H1 (cell line): ENCODE results near the gene RBP3. TPM values are rescaled to one million over a fixed set of nuclear protein-coding genes. Genes with fewer than 3 reads are reported as not detected.

Experiments
- CTCF ChIA-PET: fragments of 300-600 bp; sonication (Branson Sonifier 250); formaldehyde crosslinking; loops from one replicate; lab custom pipeline; 2021; ENCODE audit not compliant: partially characterized antibody; lab: Charles Lee
- POLR2A ChIA-PET: fragments of 300-600 bp; sonication (Branson Sonifier 250); formaldehyde crosslinking; loops from one replicate; lab custom pipeline; 2021; ENCODE audit warnings: inconsistent platforms; ENCODE audit not compliant: partially characterized antibody; lab: Charles Lee
- DNase-seq, 2 experiments: peaks; one replicate each; pipeline versions ENCODE4 v3.0.0 to v3.0.0-alpha.2; 2010 to 2022; ENCODE audit warnings: low spot score in 2 of 2, low read depth in 1 of 2, mixed read lengths in 1 of 2
- FAIRE-seq: peaks from 2 replicates; lab custom pipeline; 2011; peaks lifted over from hg19 to GRCh38; lab: Jason Lieb, UNC
- H2AFZ ChIP-seq: 2 replicates; pipeline ENCODE4 v1.8.1; 2012; ENCODE audit warnings: low read length, inconsistent platforms
- H2AK5ac ChIP-seq: 2 replicates; pipeline ENCODE4 v1.6.1; 2013; ENCODE audit warnings: low read depth, low read length
- H2BK120ac ChIP-seq: replicated peaks from 2 replicates; pipeline ENCODE3; 2013; ENCODE audit warnings: low read depth, low read length, inconsistent platforms
- H2BK12ac ChIP-seq: 2 replicates; pipeline ENCODE4 v1.6.1; 2013; ENCODE audit warnings: low read depth, low read length
- H2BK15ac ChIP-seq: 2 replicates; pipeline ENCODE4 v1.6.1; 2013; ENCODE audit warnings: low read length
- H2BK20ac ChIP-seq: 2 replicates; pipeline ENCODE4 v1.6.1; 2013; ENCODE audit warnings: low read length
- H2BK5ac ChIP-seq: 2 replicates; pipeline ENCODE4 v1.6.1; 2013; ENCODE audit warnings: low read depth, low read length
- H3K14ac ChIP-seq: 2 replicates; pipeline ENCODE4 v1.6.1; 2013; ENCODE audit warnings: inconsistent platforms; ENCODE audit not compliant: insufficient read length
- H3K18ac ChIP-seq: 2 replicates; pipeline ENCODE4 v1.6.1; 2013; ENCODE audit warnings: low read length; ENCODE audit errors: extremely low read depth
- H3K23ac ChIP-seq: 2 replicates; pipeline ENCODE4 v1.6.1; 2013; ENCODE audit warnings: inconsistent platforms; ENCODE audit not compliant: insufficient read length
- H3K23me2 ChIP-seq: 2 replicates; pipeline ENCODE4 v1.6.1; 2013; ENCODE audit warnings: low read depth, low read length
- H3K27ac ChIP-seq: 2 replicates; pipeline ENCODE4 v1.6.1; 2011; ENCODE audit warnings: low read depth, low read length, inconsistent platforms
- H3K27me3 ChIP-seq, 4 experiments: replicated peaks in 1 of 4; 1 replicate in 1 of 4; 2 replicates in 3 of 4; pipeline versions ENCODE4 v1.6.1 to v1.8.1; 2011 to 2013; ENCODE audit warnings: low read length in 3 of 4, mild to moderate bottlenecking in 3 of 4, inconsistent platforms in 2 of 4, mixed read lengths in 2 of 4, moderate library complexity in 1 of 4; ENCODE audit not compliant: control insufficient read depth in 3 of 4, insufficient read depth in 3 of 4; ENCODE audit errors: extremely low read depth in 1 of 4
- H3K36me3 ChIP-seq, 4 experiments: 2 replicates each; pipeline versions ENCODE4 v1.6.1 to v1.8.1; 2011 to 2013; ENCODE audit warnings: mild to moderate bottlenecking in 4 of 4, low read length in 3 of 4, moderate library complexity in 2 of 4, control low read depth in 1 of 4, inconsistent platforms in 1 of 4; ENCODE audit not compliant: insufficient read depth in 4 of 4, control insufficient read depth in 2 of 4
- H3K4ac ChIP-seq: replicated peaks from 2 replicates; pipeline ENCODE3; 2013; ENCODE audit warnings: low read length, low read depth, mixed read lengths, inconsistent platforms; ENCODE audit not compliant: insufficient read length
- H3K4me1 ChIP-seq, 4 experiments: replicated peaks in 1 of 4; 1 replicate in 1 of 4; 2 replicates in 3 of 4; pipeline versions ENCODE4 v1.6.1 to v1.8.1; 2011 to 2013; ENCODE audit warnings: low read length in 3 of 4, inconsistent platforms in 2 of 4, mixed read lengths in 1 of 4; ENCODE audit not compliant: insufficient read depth in 4 of 4, control insufficient read depth in 3 of 4
- H3K4me2 ChIP-seq, 2 experiments: 2 replicates each; pipeline versions ENCODE4 v1.6.1 to v1.8.1; 2011 to 2013; ENCODE audit warnings: low read depth in 2 of 2, low read length in 2 of 2, control low read depth in 1 of 2, inconsistent platforms in 1 of 2, mild to moderate bottlenecking in 1 of 2; ENCODE audit not compliant: insufficient read depth in 1 of 2
- H3K4me3 ChIP-seq, 4 experiments: fragments of 200-600, 300-600 bp in 1 of 4; sonication (generic), shearing (Covaris generic), sonication (Bioruptor Twin) in 1 of 4; 2 replicates each; pipeline versions ENCODE4 v1.5.1 to v1.8.1; 2011 to 2016; ENCODE audit warnings: low read length in 4 of 4, low read depth in 3 of 4, control low read depth in 2 of 4, inconsistent platforms in 2 of 4, mild to moderate bottlenecking in 2 of 4, mixed read lengths in 1 of 4, moderate library complexity in 1 of 4; ENCODE audit not compliant: insufficient read depth in 2 of 4; ENCODE audit errors: extremely low read depth in 1 of 4
- H3K56ac ChIP-seq: replicated peaks from 2 replicates; pipeline ENCODE3; 2013; ENCODE audit warnings: low read depth, mild to moderate bottlenecking, mixed read lengths, low read length, inconsistent platforms; ENCODE audit not compliant: insufficient read length
- H3K79me1 ChIP-seq: 2 replicates; pipeline ENCODE4 v1.6.1; 2013; ENCODE audit warnings: low read depth, low read length, control low read depth
- H3K79me2 ChIP-seq, 2 experiments: 2 replicates each; pipeline versions ENCODE4 v1.6.1 to v1.8.1; 2012 to 2013; ENCODE audit warnings: low read length in 2 of 2, mild to moderate bottlenecking in 2 of 2, inconsistent platforms in 1 of 2; ENCODE audit not compliant: insufficient read depth in 2 of 2, control insufficient read depth in 1 of 2
- H3K9ac ChIP-seq, 4 experiments: replicated peaks in 1 of 4; 1 replicate in 1 of 4; 2 replicates in 3 of 4; pipeline versions ENCODE4 v1.6.1 to v1.8.1; 2011 to 2013; ENCODE audit warnings: low read depth in 3 of 4, low read length in 3 of 4, control low read depth in 2 of 4, mild to moderate bottlenecking in 2 of 4, moderate library complexity in 2 of 4, inconsistent platforms in 1 of 4; ENCODE audit errors: extremely low read depth in 1 of 4
- H3K9me3 ChIP-seq, 2 experiments: 2 replicates each; pipeline versions ENCODE4 v1.6.1 to v1.8.1; 2012 to 2013; ENCODE audit warnings: mild to moderate bottlenecking in 2 of 2, moderate library complexity in 2 of 2, control low read depth in 1 of 2, inconsistent platforms in 1 of 2, low read depth in 1 of 2, low read length in 1 of 2, mixed read lengths in 1 of 2; ENCODE audit not compliant: insufficient read depth in 2 of 2
- H4K20me1 ChIP-seq, 2 experiments: replicated peaks in 1 of 2; 2 replicates each; pipeline versions ENCODE3 to v1.8.1; 2011 to 2013; ENCODE audit warnings: inconsistent platforms in 2 of 2, low read length in 2 of 2, mild to moderate bottlenecking in 1 of 2; ENCODE audit not compliant: insufficient read depth in 2 of 2, control insufficient read depth in 1 of 2
- H4K5ac ChIP-seq: 2 replicates; pipeline ENCODE4 v1.6.1; 2013; ENCODE audit warnings: low read length, low read depth, mixed read lengths, inconsistent platforms; ENCODE audit not compliant: insufficient read length
- H4K8ac ChIP-seq: 2 replicates; pipeline ENCODE4 v1.8.0; 2013; ENCODE audit warnings: mild to moderate bottlenecking, moderate library complexity, low read length, inconsistent platforms; ENCODE audit not compliant: insufficient read depth; ENCODE audit errors: extremely low read depth
- H4K91ac ChIP-seq: replicated peaks from 2 replicates; pipeline ENCODE3; 2013; ENCODE audit warnings: low read length, mixed read lengths, inconsistent platforms; ENCODE audit not compliant: insufficient read length
- ASH2L ChIP-seq: fragments of 200-600, 300-600 bp; sonication (generic); IDR thresholded peaks from one replicate; pipeline ENCODE4 v1.7.1; 2017; ENCODE audit warnings: low read length
- CREB1 ChIP-seq: IDR thresholded peaks from 2 replicates; pipeline ENCODE4 v1.6.1; 2012; ENCODE audit warnings: inconsistent platforms
- FOSL1 ChIP-seq: IDR thresholded peaks from 2 replicates; pipeline ENCODE4 v1.6.1; 2011; ENCODE audit warnings: mild to moderate bottlenecking, low read depth, low read length, moderate library complexity; ENCODE audit not compliant: insufficient read depth
- HDAC2 ChIP-seq, 2 experiments: fragments of 300-600 bp in 1 of 2; sonication (generic) in 1 of 2; IDR thresholded peaks; 2 replicates each; pipeline ENCODE4 v1.6.1; 2011 to 2012; ENCODE audit warnings: low read depth in 2 of 2, low read length in 2 of 2, mild to moderate bottlenecking in 2 of 2, moderate library complexity in 2 of 2, borderline replicate concordance in 1 of 2, inconsistent platforms in 1 of 2
- MAX ChIP-seq: IDR thresholded peaks from 2 replicates; pipeline ENCODE4 v1.6.1; 2012; ENCODE audit warnings: inconsistent platforms
- NRF1 ChIP-seq: IDR thresholded peaks from 2 replicates; pipeline ENCODE4 v1.6.1; 2011; ENCODE audit warnings: mild to moderate bottlenecking, low read depth, low read length, improper control_type of control experiment
- PHF8 ChIP-seq: fragments of 200-600 bp; sonication (generic); conservative IDR thresholded peaks from 2 replicates; pipeline ENCODE4 v1.7.1; 2012; ENCODE audit warnings: low read depth, mild to moderate bottlenecking, inconsistent platforms, low read length, moderate library complexity
- POLR2AphosphoS5 ChIP-seq: IDR thresholded peaks from 2 replicates; pipeline ENCODE4 v1.6.1; 2011; ENCODE audit warnings: low read depth, low read length
- RBBP5 ChIP-seq: IDR thresholded peaks from 2 replicates; pipeline ENCODE4 v1.7.1; 2012; ENCODE audit warnings: low read depth, mild to moderate bottlenecking, inconsistent platforms, low read length, moderate library complexity, borderline replicate concordance
- SP2 ChIP-seq: IDR thresholded peaks from 2 replicates; pipeline ENCODE4 v1.6.1; 2012; ENCODE audit warnings: mild to moderate bottlenecking, low read length, inconsistent platforms
- SP4 ChIP-seq: IDR thresholded peaks from 2 replicates; pipeline ENCODE4 v1.6.1; 2012; ENCODE audit warnings: low read length, inconsistent platforms
- SRF ChIP-seq: IDR thresholded peaks from 2 replicates; pipeline ENCODE4 v1.6.1; 2011; ENCODE audit warnings: mild to moderate bottlenecking, low read depth, low read length, moderate library complexity
- TBP ChIP-seq: IDR thresholded peaks from 2 replicates; pipeline ENCODE4 v1.6.1; 2011; ENCODE audit warnings: low read depth, low read length, improper control_type of control experiment
- USF2 ChIP-seq: IDR thresholded peaks from 2 replicates; pipeline ENCODE4 v1.6.1; 2011; ENCODE audit warnings: low read length, improper control_type of control experiment
- WGBS, 2 experiments: shearing (Covaris generic) in 1 of 2; methylation state at CpG; one replicate each; pipeline versions ENCODE4 v1.1.6 to v1.1.7; 2013 to 2015; ENCODE audit warnings: low lambda C conversion rate in 2 of 2, mixed read lengths in 2 of 2, inconsistent platforms in 1 of 2, low coverage in 1 of 2, missing lambda C conversion rate in 1 of 2; ENCODE audit not compliant: insufficient replicate concordance in 2 of 2, insufficient coverage in 1 of 2, insufficient read length in 1 of 2; ENCODE audit errors: extremely low coverage in 1 of 2, missing lambda C conversion rate in 1 of 2; 5-methylcytosine and 5-hydroxymethylcytosine counted together
- polyA plus RNA-seq, 7 experiments: library from polyadenylated mRNA; depleted of rRNA in 3 of 7; stranded (reverse) in 5 of 7; unstranded in 2 of 7; fragments of >200 nt in 5 of 7; fragments of 200-250 nt in 2 of 7; gene quantifications; 1 replicate in 5 of 7; 2 replicates in 1 of 7; 4 replicates in 1 of 7; pipeline versions ENCODE4 v1.2.1 to v1.2.3, GENCODE V29; 2011 to 2013; ENCODE audit warnings: missing spikeins in 2 of 7, mixed read lengths in 2 of 7
- total RNA-seq: library from RNA; stranded (reverse); fragmentation: NEBNext Ultra II Directional; extraction: Animal tissue kit (Norgen Biotek cat#: 25700); gene quantifications from 2 replicates; pipeline ENCODE4 v1.2.1, GENCODE V29; 2021

Gene RBP3
- total and polyA plus RNA-seq, 2 of the 8 experiments (the other 6 are each of a cell fraction or from before 2014, with no cell fraction given): not detected

GRCh38 chr10:47312663-47312995 lies 35.5 kb upstream of the RBP3 start:
- Histone ChIP-seq H4K91ac (no peak overlapping the region), H4K8ac (no peak overlapping the region), H3K79me2 (no peaks in the 10 kb centered on the region), H2BK15ac (no peak overlapping the region), H3K27me3 (no peaks in the 10 kb centered on the region), H2BK5ac (no peak overlapping the region), H3K23me2 (no peaks in the 10 kb centered on the region), H3K4me1 (peaks cover 0 to 5% (median 0%) of the 10 kb centered on the region in 4 experiments; a peak in 3 of 7 replicates), H3K4me3 (no peak overlapping the region), H2AFZ (peak overlapping the region; percentile 99), H2BK12ac (no peak overlapping the region), H3K27ac (no peak overlapping the region), H4K20me1 (no peaks in the 10 kb centered on the region), H3K56ac (no peak overlapping the region), H3K18ac (no peak overlapping the region), H3K9ac (no peak overlapping the region), H2AK5ac (no peak overlapping the region), H2BK20ac (no peak overlapping the region), H3K4me2 (no peak overlapping the region), H3K9me3 (no peaks in the 10 kb centered on the region), H3K23ac (no peak overlapping the region), H3K79me1 (no peaks in the 10 kb centered on the region), H3K36me3 (no peaks in the 10 kb centered on the region), H3K4ac (no peak overlapping the region), H4K5ac (no peak overlapping the region), H3K14ac (no peak overlapping the region), H2BK120ac (no peak overlapping the region)
- ChIA-PET CTCF (interaction anchor here (1.1 to 11.8 kb wide), 19 partner anchors 9 to 317 kb away, joined by 3 to 201 read pairs (median 6); partner anchors contain the start of gene GDF10), POLR2A (interaction anchor here (0.6 kb wide), 1 partner anchor 141 kb away, joined by 3 read pairs; no protein-coding TSS in a partner anchor)
- 87% methylated on average over 7 of the region's 7 CpGs; no CpG with 5 or more reads in 1 of the 2 experiments for WGBS, 2 experiments
- FAIRE-seq (no peak), DNase-seq (no peak)
- TF ChIP-seq NRF1 (no peak), USF2 (no peak), TBP (no peak), FOSL1 (no peak), RBBP5 (no peak), PHF8 (no peak), CREB1 (no peak), SRF (no peak), POLR2AphosphoS5 (no peak), ASH2L (no peak), HDAC2 (IDR thresholded peaks at IDR 0.05; ENCODE audit: borderline replicate concordance in 1 of 2, low read depth in 2 of 2, low read length in 2 of 2) (no peak), SP4 (no peak), SP2 (no peak), MAX (no peak)
